Ishikawa (cell line): ENCODE data around the gene CSAD.

Experiments used
- CEBPB ChIP-seq: IDR thresholded peaks from 2 replicates; pipeline ENCODE4 v1.6.1; 2012
- CREB1 ChIP-seq: IDR thresholded peaks from 2 replicates; pipeline ENCODE4 v1.6.1; 2012; ENCODE audit warnings: low read depth
- EGR1 ChIP-seq: IDR thresholded peaks from 2 replicates; pipeline ENCODE4 v1.6.1; 2012
- EP300 ChIP-seq: IDR thresholded peaks from 2 replicates; pipeline ENCODE4 v1.6.1; 2012; ENCODE audit warnings: borderline replicate concordance
- FOXM1 ChIP-seq: IDR thresholded peaks from 2 replicates; pipeline ENCODE4 v1.6.1; 2012; ENCODE audit warnings: low read depth, borderline replicate concordance
- MAX ChIP-seq: IDR thresholded peaks from 2 replicates; pipeline ENCODE4 v1.6.1; 2012
- NFIC ChIP-seq: IDR thresholded peaks from 2 replicates; pipeline ENCODE4 v1.6.1; 2012
- RAD21 ChIP-seq: IDR thresholded peaks from 2 replicates; pipeline ENCODE4 v1.6.1; 2012; ENCODE audit warnings: low read depth
- REST ChIP-seq: IDR thresholded peaks from 2 replicates; pipeline ENCODE4 v1.6.1; 2012; ENCODE audit warnings: low read depth, mild to moderate bottlenecking
- TAF1 ChIP-seq: IDR thresholded peaks from 2 replicates; pipeline ENCODE4 v1.6.1; 2012; ENCODE audit warnings: low read depth, mild to moderate bottlenecking
- TCF12 ChIP-seq: IDR thresholded peaks from 2 replicates; pipeline ENCODE4 v1.6.1; 2012; ENCODE audit warnings: low read depth
- TEAD4 ChIP-seq: IDR thresholded peaks from 2 replicates; pipeline ENCODE4 v1.6.1; 2012
- USF1 ChIP-seq: IDR thresholded peaks from 2 replicates; pipeline ENCODE4 v1.6.1; 2012
- YY1 ChIP-seq: IDR thresholded peaks from 2 replicates; pipeline ENCODE4 v1.6.1; 2012; ENCODE audit warnings: low read depth
- ZBTB7A ChIP-seq: IDR thresholded peaks from 2 replicates; pipeline ENCODE4 v1.6.1; 2012; ENCODE audit warnings: low read depth

Gene CSAD

GRCh38 chr12:53185582-53186153, 4.9 kb upstream of the CSAD start:
- TF ChIP-seq TCF12 (no peak), REST (no peak), EGR1 (no peak), EP300 (no peak), RAD21 (no peak), USF1 (no peak), TAF1 (no peak), ZBTB7A (no peak), CREB1 (no peak), TEAD4 (no peak)

GRCh38 chr12:53184828-53185227, 4.1 kb upstream of the CSAD start:
- TF ChIP-seq YY1: no peak
- TF ChIP-seq MAX: no peak
- no peak for TF ChIP-seq RAD21
- no peak for TF ChIP-seq USF1
- TF ChIP-seq CEBPB: no peak
- TF ChIP-seq CREB1: no peak
- TF ChIP-seq NFIC: no peak
- no peak for TF ChIP-seq FOXM1
- TF ChIP-seq REST: no peak
- no peak for TF ChIP-seq ZBTB7A

- TF ChIP-seq REST (no peak), USF1 (no peak), YY1 (no peak), TCF12 (no peak), EP300 (no peak), TEAD4 (no peak), CEBPB (no peak), NFIC (no peak), FOXM1 (no peak), CREB1 (no peak), TAF1 (no peak), MAX (no peak), EGR1 (no peak), ZBTB7A (no peak), RAD21 (no peak)
These were observed 2.2 kb upstream of the CSAD start for GRCh38 chr12:53182903-53183302.

- TF ChIP-seq YY1: no peak
- TF ChIP-seq CEBPB: no peak
- no peak for TF ChIP-seq CREB1
- no peak for TF ChIP-seq EP300
- no peak for TF ChIP-seq NFIC
- TF ChIP-seq TEAD4: no peak
- no peak for TF ChIP-seq TCF12
- TF ChIP-seq ZBTB7A: no peak
- no peak for TF ChIP-seq USF1
- TF ChIP-seq REST: no peak
- no peak for TF ChIP-seq TAF1
- TF ChIP-seq MAX: no peak
- no peak for TF ChIP-seq EGR1
- TF ChIP-seq RAD21: no peak
- no peak for TF ChIP-seq FOXM1
These were observed 1.2 kb upstream of the CSAD start for GRCh38 chr12:53181935-53182334.
